Sigmoid colon (tissue), 7 donors: ENCODE data around the gene NDRG4. TPM values are rescaled to one million over a fixed set of nuclear protein-coding genes. Genes with fewer than 3 reads are reported as not detected.

ENCODE experiments used
- DNase-seq: peaks from one replicate; pipeline ENCODE4 v3.0.0-alpha.2; 2019
- H3K27ac ChIP-seq, 4 donors: fragments of 200-600 bp; sonication (generic); one replicate each; pipeline ENCODE4 v1.5.1; 2016 to 2019; ENCODE audit warnings: mild to moderate bottlenecking in 1 of 4
- H3K27me3 ChIP-seq, 3 donors: fragments of 200-600 bp; sonication (generic); one replicate each; pipeline ENCODE4 v1.5.1; 2019; ENCODE audit warnings: mild to moderate bottlenecking in 1 of 3
- H3K36me3 ChIP-seq, 4 donors: fragments of 200-600 bp; sonication (generic); one replicate each; pipeline ENCODE4 v1.5.1; 2016 to 2019
- H3K4me1 ChIP-seq, 4 donors: fragments of 200-600 bp; sonication (generic); one replicate each; pipeline ENCODE4 v1.5.1; 2017 to 2019
- H3K4me3 ChIP-seq, 4 donors: fragments of 200-600 bp; sonication (generic); one replicate each; pipeline ENCODE4 v1.5.1; 2017 to 2019; ENCODE audit warnings: mild to moderate bottlenecking in 2 of 4, moderate library complexity in 1 of 4
- H3K9me3 ChIP-seq, 4 donors: fragments of 200-600 bp in 3 of 4; sonication (generic) in 3 of 4; one replicate each; pipeline versions ENCODE4 v1.5.1 to v1.6.1; 2013 to 2019
- CTCF ChIP-seq, 4 experiments: fragments of 450-650 bp in 3 of 4; fragments of 200-600 bp in 1 of 4; IDR thresholded peaks; one replicate each; pipeline ENCODE4 v1.5.1; 2016 to 2019; ENCODE audit warnings: antibody characterized with exemption in 4 of 4, mild to moderate bottlenecking in 3 of 4, moderate library complexity in 2 of 4
- EP300 ChIP-seq, 4 donors: sonication (generic); formaldehyde crosslinking; IDR thresholded peaks; one replicate each; pipeline ENCODE4 v1.6.1; 2017; ENCODE audit warnings: antibody characterized with exemption in 4 of 4
- POLR2A ChIP-seq, 2 donors: fragments of 450-650 bp; IDR thresholded peaks; one replicate each; pipeline ENCODE4 v1.6.1; 2016; ENCODE audit warnings: antibody characterized with exemption in 2 of 2, mild to moderate bottlenecking in 2 of 2, moderate library complexity in 2 of 2
- POLR2AphosphoS5 ChIP-seq, 4 donors: sonication (generic); formaldehyde crosslinking; IDR thresholded peaks; one replicate each; pipeline ENCODE4 v1.6.1; 2017; ENCODE audit warnings: antibody characterized with exemption in 4 of 4
- WGBS, 2 donors: extraction: QIAGEN DNeasy Blood & Tissue Kit; methylation state at CpG; one replicate each; pipeline ENCODE4 v1.1.7; 2013; 5-methylcytosine and 5-hydroxymethylcytosine counted together
- intact Hi-C: fragments of 100-400 bp; cut with DNase I; formaldehyde crosslinking; loops from one replicate; pipeline ENCODE4 v1.15.1; 2023
- polyA plus RNA-seq, 3 donors: library from polyadenylated mRNA; stranded (reverse); fragments of 200-250 nt; gene quantifications; one replicate each; pipeline ENCODE4 v1.2.3, GENCODE V29; 2013
- total RNA-seq, 4 donors: library from RNA; depleted of rRNA; stranded (reverse); fragments of >200 nt; gene quantifications; one replicate each; pipeline ENCODE4 v1.1.0, GENCODE V29; 2016
- donor health status: healthy with polysubstance abuse.
- donor health status: Bipolar disorder and iron deficiency.
- donor health status: healthy.

The NDRG4 gene
- total and polyA plus RNA-seq, 7 donors = 3.6 to 21.0 (median 16.6) TPM

GRCh38 chr16:58462089-58462488, 37.9 kb upstream of the NDRG4 start:
- DNase-seq = no peak
- Histone ChIP-seq H3K9me3 (no peaks in the 10 kb centered on the region), H3K27me3 (peaks cover 36 to 51% (median 49%) of the 10 kb centered on the region in 3 donors), H3K4me3 (no peak overlapping the region), H3K4me1 (peaks cover 0 to 26% (median 19%) of the 10 kb centered on the region in 4 donors), H3K36me3 (no peaks in the 10 kb centered on the region), H3K27ac (no peak overlapping the region)
- WGBS, 2 donors = 72 to 82% methylated on average over 4 of the region's 4 CpGs
- TF ChIP-seq POLR2AphosphoS5 (IDR thresholded peaks at IDR 0.05) (no peak), POLR2A (IDR thresholded peaks at IDR 0.05) (no peak), CTCF (IDR thresholded peaks at IDR 0.05) (no peak), EP300 (IDR thresholded peaks at IDR 0.05) (no peak)
- intact Hi-C loops = no loop called here

DNA sequence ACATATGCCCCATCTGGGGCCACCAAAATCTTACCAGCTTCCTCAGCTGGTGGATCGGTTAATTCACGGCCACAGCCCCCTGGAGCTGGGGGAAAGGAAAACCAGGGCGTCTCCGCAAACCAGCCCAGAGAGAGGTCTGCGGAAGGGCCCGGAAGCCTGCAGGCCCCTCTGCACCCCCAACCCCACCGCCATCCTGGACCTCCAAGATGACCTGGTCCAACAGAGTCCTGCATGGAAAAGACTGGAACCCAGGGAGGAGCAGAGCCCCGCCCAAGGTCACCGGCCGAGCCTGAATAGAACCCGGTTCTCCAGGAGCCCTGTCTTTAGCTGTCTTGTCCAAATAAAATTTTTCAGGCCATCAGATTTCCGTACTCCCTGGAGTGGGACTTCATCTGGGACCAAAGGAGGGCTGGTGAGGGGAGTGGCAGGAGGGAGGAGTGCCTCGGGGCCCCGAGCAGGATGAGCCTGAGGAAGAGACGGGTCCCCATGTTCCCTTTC, 37.4 kb upstream of the NDRG4 start:
- DNase-seq = no peak
- TF ChIP-seq CTCF (IDR thresholded peaks at IDR 0.05) (no peak), POLR2AphosphoS5 (IDR thresholded peaks at IDR 0.05) (no peak), EP300 (IDR thresholded peaks at IDR 0.05) (no peak), POLR2A (IDR thresholded peaks at IDR 0.05) (no peak)
- no peaks in the 10 kb centered on the region for H3K9me3 ChIP-seq
- H3K4me1 ChIP-seq = peaks cover 0 to 26% (median 19%) of the 10 kb centered on the region in 4 donors
- no peaks in the 10 kb centered on the region for H3K36me3 ChIP-seq
- intact Hi-C loops = no loop called here
- WGBS, 2 donors = 51 to 57% methylated on average over 15 of the region's 15 CpGs
- peaks cover 38 to 55% (median 54%) of the 10 kb centered on the region in 3 donors for H3K27me3 ChIP-seq
- H3K4me3 ChIP-seq = no peak overlapping the region
- no peak overlapping the region for H3K27ac ChIP-seq

- 2 to 3% methylated on average over 113 of the region's 113 CpGs for WGBS, 2 donors
- Histone ChIP-seq H3K4me1 (peaks cover 0 to 26% (median 19%) of the 10 kb centered on the region in 4 donors), H3K9me3 (no peaks in the 10 kb centered on the region), H3K27ac (no peak overlapping the region), H3K36me3 (no peaks in the 10 kb centered on the region), H3K4me3 (peak overlapping the region in 3 of 4 donors; percentile 41 to 54 (median 50)), H3K27me3 (peaks cover 38 to 62% (median 58%) of the 10 kb centered on the region in 3 donors)
- no peak for DNase-seq
- intact Hi-C loops = no loop called here
- TF ChIP-seq POLR2AphosphoS5 (IDR thresholded peaks at IDR 0.05) (no peak), POLR2A (IDR thresholded peaks at IDR 0.05) (no peak), EP300 (IDR thresholded peaks at IDR 0.05) (no peak), CTCF (IDR thresholded peaks at IDR 0.05) (no peak)
Observed at GRCh38 chr16:58462997-58463941, 36.7 kb upstream of the NDRG4 start.

GRCh38 chr16:58464047-58464915, 35.7 kb upstream of the NDRG4 start:
- H3K27ac ChIP-seq = no peak overlapping the region
- no peak for DNase-seq
- no peaks in the 10 kb centered on the region for H3K9me3 ChIP-seq
- H3K27me3 ChIP-seq = peaks cover 38 to 73% (median 58%) of the 10 kb centered on the region in 3 donors
- TF ChIP-seq POLR2AphosphoS5 (IDR thresholded peaks at IDR 0.05) = no peak
- TF ChIP-seq EP300 (IDR thresholded peaks at IDR 0.05) = no peak
- no peak for TF ChIP-seq CTCF (IDR thresholded peaks at IDR 0.05)
- no peak for TF ChIP-seq POLR2A (IDR thresholded peaks at IDR 0.05)
- H3K36me3 ChIP-seq = no peaks in the 10 kb centered on the region
- intact Hi-C loops = no loop called here
- 2% methylated on average over 86 of the region's 86 CpGs for WGBS, 2 donors
- peak overlapping the region in 3 of 4 donors; percentile 41 to 54 (median 50) for H3K4me3 ChIP-seq
- peaks cover 0 to 26% (median 19%) of the 10 kb centered on the region in 4 donors for H3K4me1 ChIP-seq
